Panc1 (cell line): ENCODE measurements around the gene ZCCHC10. TPM values are rescaled to one million over a fixed set of nuclear protein-coding genes. Genes with fewer than 3 reads are reported as not detected.

Source experiments
- ATAC-seq: fragments of 200-7000 bp; cut with Tn5 transposase; 2 replicates; pipeline ENCODE4 v1.9.1; 2020; ENCODE audit warnings: mild to moderate bottlenecking, moderate library complexity
- BruUV-seq: library from RNA; stranded (reverse); fragments of 400-500 nt; replicated peaks from 2 replicates; lab custom pipeline; 2021; lab: Mats Ljungman, UMichigan
- CTCF ChIA-PET: fragments of 300-600 bp; sonication (Branson Sonifier 250); formaldehyde crosslinking; loops from one replicate; lab custom pipeline; 2022; ENCODE audit warnings: antibody characterized with exemption; lab: Charles Lee
- POLR2A ChIA-PET: fragments of 300-600 bp; sonication (Branson Sonifier 250); formaldehyde crosslinking; loops from one replicate; lab custom pipeline; 2022; ENCODE audit warnings: antibody characterized with exemption; lab: Charles Lee
- DNase-seq: peaks from one replicate; pipeline ENCODE4 v3.0.0-alpha.2; 2010; ENCODE audit warnings: low read depth, low spot score
- H3K27ac ChIP-seq: 2 replicates; pipeline ENCODE4 v1.5.1; 2011; ENCODE audit warnings: mild to moderate bottlenecking, low read length, inconsistent platforms
- H3K27me3 ChIP-seq: fragments of 200-500 bp; sonication (Bioruptor generic); 2 replicates; pipeline ENCODE4 v1.6.0; 2014; ENCODE audit warnings: low read length, inconsistent platforms; ENCODE audit not compliant: control insufficient read depth, insufficient read depth
- H3K36me3 ChIP-seq: fragments of 200-500 bp; sonication (Bioruptor generic); 2 replicates; pipeline ENCODE4 v1.5.1; 2014; ENCODE audit warnings: inconsistent platforms, mild to moderate bottlenecking, low read length, moderate library complexity; ENCODE audit not compliant: control insufficient read depth, insufficient read depth
- H3K4me1 ChIP-seq: 2 replicates; pipeline ENCODE4 v1.5.1; 2011; ENCODE audit warnings: inconsistent platforms, mild to moderate bottlenecking, low read length, moderate library complexity; ENCODE audit not compliant: control insufficient read depth, insufficient read depth
- H3K4me3 ChIP-seq, 2 experiments: 2 replicates each; pipeline ENCODE4 v1.5.1; 2011 to 2012; ENCODE audit warnings: low read depth in 2 of 2, low read length in 2 of 2, mild to moderate bottlenecking in 2 of 2, inconsistent platforms in 1 of 2, moderate library complexity in 1 of 2
- H3K9me3 ChIP-seq: fragments of 200-500 bp; sonication (Bioruptor generic); 2 replicates; pipeline ENCODE4 v1.5.1; 2014; ENCODE audit warnings: low read depth, mild to moderate bottlenecking, inconsistent platforms, low read length, moderate library complexity; ENCODE audit not compliant: control insufficient read depth, insufficient read depth
- POLR2AphosphoS5 ChIP-seq: IDR thresholded peaks from 2 replicates; pipeline ENCODE4 v1.6.1; 2012; ENCODE audit warnings: mild to moderate bottlenecking, low read depth, low read length, moderate library complexity
- SIN3A ChIP-seq: IDR thresholded peaks from 2 replicates; pipeline ENCODE4 v1.6.1; 2012; ENCODE audit warnings: low read depth, mild to moderate bottlenecking, low read length, moderate library complexity, borderline replicate concordance; ENCODE audit not compliant: insufficient read depth
- TCF7L2 ChIP-seq: IDR thresholded peaks from 2 replicates; pipeline ENCODE4 v1.6.1; 2011; ENCODE audit warnings: mild to moderate bottlenecking, low read depth, low read length, inconsistent platforms
- in situ Hi-C: cut with HindIII; loops from 2 replicates; pipeline ENCODE4 v1.10.0; 2016; ENCODE audit warnings: low sequenced_read_pairs, low pct_unique_long_range_greater_than_20kb
- intact Hi-C: fragments of 100-400 bp; cut with micrococcal nuclease; formaldehyde crosslinking; loops from one replicate; pipeline ENCODE4 v1.10.0; 2022; ENCODE audit not compliant: unreplicated experiment
- total RNA-seq: library from RNA; stranded (reverse); gene quantifications from one replicate; pipeline ENCODE4 v1.2.1, GENCODE V29; 2021; ENCODE audit not compliant: unreplicated experiment
- TF ChIP-seq, protein P1 (sequence below), 2 experiments: IDR thresholded peaks; 2 replicates each; pipeline ENCODE4 v1.6.1; 2011 to 2012; ENCODE audit warnings: low read depth in 2 of 2, control low read depth in 1 of 2, low read length in 1 of 2, mild to moderate bottlenecking in 1 of 2, moderate library complexity in 1 of 2; ENCODE audit not compliant: insufficient read depth in 1 of 2
- TF ChIP-seq, protein P2 (sequence below): fragments of 450-650 bp; IDR thresholded peaks from 2 replicates; pipeline ENCODE4 v1.5.1; 2017; ENCODE audit warnings: mild to moderate bottlenecking

The ZCCHC10 gene
- total RNA-seq, 1 experiment from 2014 or later = 30.8 TPM

DNA sequence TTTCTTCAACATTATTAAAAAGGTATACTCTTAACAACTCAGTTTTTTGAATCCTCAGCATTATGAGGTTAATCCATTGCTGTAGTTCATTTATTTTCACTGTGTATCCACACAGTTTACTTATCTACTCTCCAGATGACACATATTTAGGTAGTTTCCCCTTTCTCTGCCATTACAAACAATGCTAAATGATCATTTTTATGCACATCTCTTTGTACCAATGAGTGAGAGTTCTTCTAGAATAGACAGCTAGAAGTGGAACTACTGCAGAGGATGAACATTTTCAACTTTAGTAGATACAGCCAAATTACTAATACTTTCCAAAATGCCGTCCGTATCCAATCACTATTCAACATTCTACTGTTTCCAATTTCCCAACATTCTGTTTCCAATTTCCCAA is 74.5 kb downstream of the ZCCHC10 start:
- ChIA-PET CTCF (no interaction called here), POLR2A (interaction anchor here (0.7 kb wide), 1 partner anchor 296 kb away, joined by 4 read pairs; no protein-coding TSS in a partner anchor)
- peaks cover 9% of the 10 kb centered on the region for H3K4me1 ChIP-seq
- in situ Hi-C loops = no loop called here
- BruUV-seq = TSS peak; percentile 31
- no peak overlapping the region for H3K4me3 ChIP-seq
- DNase-seq (no peak), ATAC-seq (no peak)
- intact Hi-C loops = no loop called here
- no peaks in the 10 kb centered on the region for H3K9me3 ChIP-seq
- H3K36me3 ChIP-seq = no peaks in the 10 kb centered on the region
- H3K27me3 ChIP-seq = no peaks in the 10 kb centered on the region
- TF ChIP-seq POLR2AphosphoS5 = no peak
- TF ChIP-seq, protein P1, sequence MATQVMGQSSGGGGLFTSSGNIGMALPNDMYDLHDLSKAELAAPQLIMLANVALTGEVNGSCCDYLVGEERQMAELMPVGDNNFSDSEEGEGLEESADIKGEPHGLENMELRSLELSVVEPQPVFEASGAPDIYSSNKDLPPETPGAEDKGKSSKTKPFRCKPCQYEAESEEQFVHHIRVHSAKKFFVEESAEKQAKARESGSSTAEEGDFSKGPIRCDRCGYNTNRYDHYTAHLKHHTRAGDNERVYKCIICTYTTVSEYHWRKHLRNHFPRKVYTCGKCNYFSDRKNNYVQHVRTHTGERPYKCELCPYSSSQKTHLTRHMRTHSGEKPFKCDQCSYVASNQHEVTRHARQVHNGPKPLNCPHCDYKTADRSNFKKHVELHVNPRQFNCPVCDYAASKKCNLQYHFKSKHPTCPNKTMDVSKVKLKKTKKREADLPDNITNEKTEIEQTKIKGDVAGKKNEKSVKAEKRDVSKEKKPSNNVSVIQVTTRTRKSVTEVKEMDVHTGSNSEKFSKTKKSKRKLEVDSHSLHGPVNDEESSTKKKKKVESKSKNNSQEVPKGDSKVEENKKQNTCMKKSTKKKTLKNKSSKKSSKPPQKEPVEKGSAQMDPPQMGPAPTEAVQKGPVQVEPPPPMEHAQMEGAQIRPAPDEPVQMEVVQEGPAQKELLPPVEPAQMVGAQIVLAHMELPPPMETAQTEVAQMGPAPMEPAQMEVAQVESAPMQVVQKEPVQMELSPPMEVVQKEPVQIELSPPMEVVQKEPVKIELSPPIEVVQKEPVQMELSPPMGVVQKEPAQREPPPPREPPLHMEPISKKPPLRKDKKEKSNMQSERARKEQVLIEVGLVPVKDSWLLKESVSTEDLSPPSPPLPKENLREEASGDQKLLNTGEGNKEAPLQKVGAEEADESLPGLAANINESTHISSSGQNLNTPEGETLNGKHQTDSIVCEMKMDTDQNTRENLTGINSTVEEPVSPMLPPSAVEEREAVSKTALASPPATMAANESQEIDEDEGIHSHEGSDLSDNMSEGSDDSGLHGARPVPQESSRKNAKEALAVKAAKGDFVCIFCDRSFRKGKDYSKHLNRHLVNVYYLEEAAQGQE (IDR thresholded peaks at IDR 0.05; ENCODE audit: insufficient read depth in 1 of 2, low read depth in 2 of 2, low read length in 1 of 2) = no peak
- no peak for TF ChIP-seq SIN3A
- TF ChIP-seq TCF7L2 = no peak
- TF ChIP-seq, protein P2, sequence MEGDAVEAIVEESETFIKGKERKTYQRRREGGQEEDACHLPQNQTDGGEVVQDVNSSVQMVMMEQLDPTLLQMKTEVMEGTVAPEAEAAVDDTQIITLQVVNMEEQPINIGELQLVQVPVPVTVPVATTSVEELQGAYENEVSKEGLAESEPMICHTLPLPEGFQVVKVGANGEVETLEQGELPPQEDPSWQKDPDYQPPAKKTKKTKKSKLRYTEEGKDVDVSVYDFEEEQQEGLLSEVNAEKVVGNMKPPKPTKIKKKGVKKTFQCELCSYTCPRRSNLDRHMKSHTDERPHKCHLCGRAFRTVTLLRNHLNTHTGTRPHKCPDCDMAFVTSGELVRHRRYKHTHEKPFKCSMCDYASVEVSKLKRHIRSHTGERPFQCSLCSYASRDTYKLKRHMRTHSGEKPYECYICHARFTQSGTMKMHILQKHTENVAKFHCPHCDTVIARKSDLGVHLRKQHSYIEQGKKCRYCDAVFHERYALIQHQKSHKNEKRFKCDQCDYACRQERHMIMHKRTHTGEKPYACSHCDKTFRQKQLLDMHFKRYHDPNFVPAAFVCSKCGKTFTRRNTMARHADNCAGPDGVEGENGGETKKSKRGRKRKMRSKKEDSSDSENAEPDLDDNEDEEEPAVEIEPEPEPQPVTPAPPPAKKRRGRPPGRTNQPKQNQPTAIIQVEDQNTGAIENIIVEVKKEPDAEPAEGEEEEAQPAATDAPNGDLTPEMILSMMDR = no peak
- no peak overlapping the region for H3K27ac ChIP-seq

DNA sequence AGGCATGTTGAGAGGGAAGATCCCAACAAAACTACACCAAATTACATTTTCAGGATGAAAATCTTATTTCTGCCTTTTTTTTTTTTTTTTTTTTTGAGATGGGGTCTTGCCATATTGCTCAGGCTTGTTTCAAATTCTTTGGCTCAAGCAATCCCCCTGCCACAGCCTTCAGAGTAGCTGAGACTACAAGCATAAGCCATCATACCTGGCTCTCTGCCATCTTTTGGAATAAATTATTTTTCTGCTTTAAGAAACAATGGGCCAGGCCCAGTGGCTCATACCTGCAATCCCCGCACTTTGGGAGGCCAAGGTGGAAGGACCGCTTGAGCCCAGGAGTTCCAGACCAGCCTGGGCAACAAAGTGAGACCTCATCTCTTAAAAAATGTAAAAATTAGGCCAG is 77.2 kb downstream of the ZCCHC10 start:
- Histone ChIP-seq H3K4me3 (no peak overlapping the region), H3K4me1 (peaks cover 9% of the 10 kb centered on the region), H3K27me3 (no peaks in the 10 kb centered on the region), H3K27ac (no peak overlapping the region), H3K36me3 (no peaks in the 10 kb centered on the region), H3K9me3 (no peaks in the 10 kb centered on the region)
- no TSS peak for BruUV-seq
- DNase-seq (no peak), ATAC-seq (no peak)
- POLR2A ChIA-PET = no interaction called here
- intact Hi-C loops (no loop called here), in situ Hi-C loops (no loop called here)
- TF ChIP-seq, protein P2 = no peak
- TF ChIP-seq POLR2AphosphoS5 (no peak), TCF7L2 (no peak), SIN3A (no peak)
- TF ChIP-seq, protein P1 (IDR thresholded peaks at IDR 0.05; ENCODE audit: insufficient read depth in 1 of 2, low read depth in 2 of 2, low read length in 1 of 2) = no peak
- CTCF ChIA-PET = no interaction called here
